ENCODE results near the gene MRTFB. TPM values are rescaled to one million over a fixed set of nuclear protein-coding genes. Genes with fewer than 3 reads are reported as not detected.

MRTFB gene
- total RNA-seq, 1 donor from 2014 or later: 37.5 TPM

DNA sequence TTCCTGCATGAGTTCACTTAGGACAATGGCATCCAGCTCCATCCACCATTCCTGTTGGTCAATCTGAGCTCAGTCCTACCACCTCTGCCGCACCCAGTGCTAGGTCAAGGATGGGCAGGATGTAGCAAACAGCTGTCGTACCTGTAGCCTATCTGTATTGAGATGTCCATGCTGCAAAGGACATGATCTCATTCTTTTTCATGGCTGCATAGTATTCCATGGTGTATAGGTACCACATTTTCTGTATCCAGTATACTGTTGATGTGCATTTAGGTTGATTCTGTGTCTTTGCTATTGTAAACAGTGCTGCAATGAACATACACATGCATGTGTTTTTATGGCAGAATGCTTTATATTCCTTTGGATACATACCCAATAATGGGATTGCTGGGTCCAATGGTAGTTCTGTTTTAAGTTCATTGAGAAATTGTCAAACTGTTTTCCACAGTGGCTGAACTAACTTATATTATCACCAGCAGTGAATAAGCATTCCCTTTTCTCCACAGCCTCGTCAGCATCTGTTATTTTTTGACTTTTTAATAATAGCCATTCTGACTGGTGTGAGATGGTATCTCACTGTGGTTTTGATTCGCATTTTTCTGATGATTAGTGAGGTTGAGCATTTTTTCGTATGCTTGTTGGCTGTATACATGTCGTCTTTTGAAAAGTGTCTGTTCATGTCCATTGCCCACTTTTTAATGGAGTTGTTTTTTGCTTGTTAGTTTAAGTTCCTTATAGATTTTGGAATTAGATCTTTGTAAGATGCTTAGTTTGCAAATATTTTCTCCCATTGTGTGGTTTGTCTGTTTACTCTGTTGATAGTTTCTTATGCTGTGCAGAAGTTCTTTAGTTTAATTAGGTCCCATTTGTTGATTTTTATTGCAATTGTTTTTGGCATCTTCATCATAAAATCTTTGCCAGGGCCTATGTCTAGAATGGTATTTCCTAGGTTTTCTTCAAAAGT is 7.2 kb upstream of the MRTFB start:
- FAIRE-seq (no peak), DNase-seq (ENCODE audit: low spot score in 2 of 2) (no peak)

DNA sequence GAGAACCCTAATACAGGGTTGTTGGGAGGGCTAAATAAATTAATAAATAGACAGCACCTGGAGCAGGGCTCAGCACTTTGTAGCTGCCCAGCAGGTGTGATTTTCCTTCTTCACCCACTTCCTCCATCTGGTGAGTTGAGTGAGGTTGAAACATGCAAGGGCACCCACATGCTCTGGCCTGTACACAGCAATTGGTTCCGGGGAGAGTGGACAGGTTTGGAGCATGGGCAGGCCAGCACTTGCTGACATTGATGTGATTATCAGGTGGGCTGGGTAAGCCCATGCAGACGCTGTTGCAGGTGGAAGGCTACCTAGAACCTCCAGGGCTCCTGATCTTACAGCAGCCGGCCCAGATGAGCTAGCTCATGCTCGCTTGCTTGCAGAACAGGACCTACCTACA is 1.3 kb upstream of the MRTFB start:
- FAIRE-seq: no peak
- no peak for DNase-seq (ENCODE audit: low spot score in 2 of 2)

DNA sequence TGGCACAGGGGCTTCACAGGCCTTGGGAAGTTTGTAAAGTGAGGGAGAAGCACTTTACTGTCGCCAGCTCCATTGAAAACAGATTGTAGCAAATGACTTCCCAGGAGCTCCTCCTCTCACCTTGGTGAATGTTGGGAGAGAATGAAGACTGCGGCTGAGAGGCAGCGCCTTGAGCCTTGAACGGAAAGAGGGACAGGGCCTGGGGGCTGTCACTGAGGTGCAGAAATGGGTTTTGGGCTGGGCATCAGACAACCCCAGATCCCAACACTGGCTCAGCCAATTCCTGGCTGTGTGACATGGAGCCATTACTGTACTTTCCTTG is 603 bp upstream of the MRTFB start:
- DNase-seq (ENCODE audit: low spot score in 2 of 2) (no peak), FAIRE-seq (no peak)

DNA sequence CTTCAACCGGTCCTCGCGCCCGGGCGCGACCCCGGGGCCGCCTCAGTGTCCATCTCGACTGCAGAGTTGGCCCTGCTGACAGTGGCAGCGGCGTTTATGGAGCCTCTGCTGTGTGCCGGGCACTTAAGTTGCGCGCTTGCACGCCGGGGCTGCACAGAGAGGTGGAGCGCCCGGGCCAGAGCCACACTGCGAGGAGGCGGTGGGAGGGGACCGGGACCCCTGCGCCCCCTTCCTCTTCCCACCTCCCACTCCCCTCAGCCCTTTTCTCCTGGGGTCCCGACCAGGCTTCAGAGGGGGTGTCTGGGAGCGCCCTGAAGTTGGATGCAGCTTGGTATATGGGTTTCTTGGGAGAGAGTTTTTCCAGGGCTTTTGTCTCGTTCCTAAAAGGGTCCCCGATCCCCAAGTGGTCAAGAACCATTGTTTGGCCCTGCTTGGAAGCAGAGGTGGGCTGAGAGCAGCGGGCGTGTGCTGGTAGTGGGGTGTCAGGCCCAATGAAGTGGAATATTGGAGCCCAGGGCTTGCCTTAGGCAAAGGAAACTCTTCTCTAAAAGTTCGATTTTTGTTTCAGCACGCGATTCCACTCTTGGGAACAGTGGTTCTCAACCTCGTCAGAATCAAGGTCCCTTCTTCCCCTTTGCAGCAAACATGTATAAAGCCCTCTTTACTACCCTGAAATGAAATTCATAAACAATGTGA is 605 bp downstream of the MRTFB start:
- no peak for DNase-seq (ENCODE audit: low spot score in 2 of 2)
- FAIRE-seq: no peak

DNA sequence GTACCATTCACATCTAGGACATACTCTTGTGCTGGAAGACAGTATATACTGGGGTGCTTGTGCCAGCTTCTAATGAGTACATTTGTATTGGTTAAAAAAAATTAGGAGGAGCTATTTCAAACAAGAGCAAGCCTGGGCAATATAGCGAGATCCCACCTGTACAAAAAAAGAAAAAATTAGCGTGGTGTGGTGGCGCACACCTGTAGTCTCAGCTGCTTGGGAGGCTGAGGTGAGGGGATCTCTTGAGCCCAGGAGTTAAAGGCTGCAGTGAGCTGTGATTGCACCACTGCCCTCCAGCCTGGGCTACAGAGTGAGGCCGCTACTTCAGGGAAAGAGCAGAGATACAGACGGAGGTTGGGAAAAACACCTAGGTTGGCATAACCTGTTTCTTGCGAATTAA is 1.2 kb downstream of the MRTFB start:
- FAIRE-seq (no peak), DNase-seq (ENCODE audit: low spot score in 2 of 2) (no peak)

DNA sequence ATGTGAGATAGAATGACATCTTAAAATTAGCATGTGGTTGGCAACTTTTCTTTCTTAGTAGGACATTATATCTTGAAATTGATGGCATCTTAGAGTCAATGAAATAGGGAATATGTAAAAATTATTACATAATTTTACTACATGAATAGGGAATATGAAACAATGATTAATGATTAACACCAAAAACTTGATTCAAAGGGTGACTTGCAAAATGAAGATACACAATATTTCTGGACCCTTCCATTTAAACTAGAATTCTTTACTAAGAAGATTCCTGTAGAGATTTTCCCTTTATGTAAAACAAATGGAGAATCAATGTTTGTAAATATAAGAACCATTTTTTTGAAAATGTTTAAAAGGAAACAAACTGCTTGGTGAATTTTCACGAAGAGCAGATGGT is 3.4 kb downstream of the MRTFB start:
- FAIRE-seq (no peak), DNase-seq (ENCODE audit: low spot score in 2 of 2) (no peak)

DNA sequence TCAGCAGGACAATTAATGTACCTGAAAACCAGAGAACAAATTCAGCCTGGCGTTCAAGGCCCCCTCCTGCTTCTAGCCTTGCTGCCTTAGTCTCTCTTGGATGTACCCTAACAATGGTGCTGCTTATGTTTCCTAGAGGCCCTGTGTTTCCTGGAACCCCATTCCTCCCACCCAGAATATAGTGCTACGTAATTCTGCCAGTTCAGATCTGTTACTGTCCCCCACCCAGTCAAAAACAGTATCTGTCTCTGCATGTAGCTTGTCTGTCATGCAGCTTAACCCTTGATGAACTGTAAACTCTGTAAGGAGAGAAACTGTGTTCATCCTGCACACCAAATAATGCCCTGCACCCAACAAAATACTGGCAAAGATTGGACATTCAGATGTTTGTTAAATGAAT is 6.8 kb downstream of the MRTFB start:
- FAIRE-seq: no peak
- DNase-seq (ENCODE audit: low spot score in 2 of 2): no peak

DNA sequence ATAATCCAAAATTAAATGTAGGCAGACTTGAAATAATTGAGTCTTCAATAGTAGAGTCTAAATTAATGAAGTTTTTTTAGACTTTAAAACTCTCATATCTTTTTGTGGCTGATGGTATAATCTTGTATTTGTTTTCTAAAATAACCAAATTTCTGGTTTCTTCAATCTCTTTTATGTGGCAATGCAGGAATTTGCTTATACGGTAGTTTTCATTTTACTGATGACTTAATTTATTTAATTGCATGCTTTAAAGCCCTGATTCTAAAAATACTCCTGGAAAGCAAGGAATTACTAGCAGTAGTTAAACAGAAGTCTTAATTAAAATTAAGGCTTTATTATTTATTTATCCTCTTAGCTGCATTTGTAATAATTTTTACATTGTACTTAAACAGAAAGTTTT is 15.4 kb downstream of the MRTFB start:
- FAIRE-seq (no peak), DNase-seq (ENCODE audit: low spot score in 2 of 2) (no peak)

DNA sequence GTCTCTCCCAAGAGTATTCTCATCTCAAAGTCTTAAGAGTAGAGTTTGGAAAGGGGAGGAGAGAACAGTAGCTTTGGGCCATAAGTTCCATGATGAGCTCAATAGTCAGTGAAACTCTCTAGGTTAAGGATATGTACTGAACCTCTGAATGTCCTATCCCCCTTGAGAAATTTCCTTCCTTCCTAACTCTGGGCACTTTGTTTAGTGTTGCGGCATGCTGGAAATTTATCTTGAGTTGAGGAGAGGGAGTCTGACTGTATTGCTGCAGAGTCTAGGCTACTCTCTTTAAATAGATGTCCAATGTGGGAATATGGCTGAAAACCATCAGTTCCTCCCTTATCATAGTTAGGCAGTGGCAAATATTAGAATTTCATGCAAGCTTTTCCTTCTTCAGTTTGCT is 16.1 kb downstream of the MRTFB start:
- DNase-seq (ENCODE audit: low spot score in 2 of 2) (no peak), FAIRE-seq (no peak)

DNA sequence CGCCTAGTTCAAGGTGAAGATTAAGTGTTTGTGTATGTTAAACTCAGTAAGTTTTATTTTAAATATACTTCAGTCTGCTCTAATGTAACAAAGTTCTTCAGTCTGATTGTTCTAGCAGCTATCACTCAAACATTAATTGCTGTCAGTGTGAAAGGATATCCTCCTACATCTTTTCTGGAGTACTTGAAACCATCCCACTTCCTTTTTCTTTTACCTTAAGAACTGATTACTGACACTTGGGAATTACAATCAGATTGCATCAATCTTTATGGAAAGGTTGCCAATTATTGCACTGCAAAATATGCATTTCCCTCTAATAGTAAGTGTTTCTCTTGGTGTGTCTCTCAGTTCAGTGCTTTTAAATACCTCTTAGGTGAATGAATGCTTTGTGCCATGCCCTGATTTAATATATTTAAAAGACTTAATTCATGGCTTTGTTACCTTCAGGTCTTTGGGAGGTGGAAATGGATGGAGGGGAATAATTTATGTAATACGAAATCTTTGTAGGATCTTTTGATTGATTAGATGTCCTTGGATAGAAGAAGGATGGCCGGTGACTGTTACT is 16.6 kb downstream of the MRTFB start:
- DNase-seq (ENCODE audit: low spot score in 2 of 2): no peak
- FAIRE-seq: no peak

DNA sequence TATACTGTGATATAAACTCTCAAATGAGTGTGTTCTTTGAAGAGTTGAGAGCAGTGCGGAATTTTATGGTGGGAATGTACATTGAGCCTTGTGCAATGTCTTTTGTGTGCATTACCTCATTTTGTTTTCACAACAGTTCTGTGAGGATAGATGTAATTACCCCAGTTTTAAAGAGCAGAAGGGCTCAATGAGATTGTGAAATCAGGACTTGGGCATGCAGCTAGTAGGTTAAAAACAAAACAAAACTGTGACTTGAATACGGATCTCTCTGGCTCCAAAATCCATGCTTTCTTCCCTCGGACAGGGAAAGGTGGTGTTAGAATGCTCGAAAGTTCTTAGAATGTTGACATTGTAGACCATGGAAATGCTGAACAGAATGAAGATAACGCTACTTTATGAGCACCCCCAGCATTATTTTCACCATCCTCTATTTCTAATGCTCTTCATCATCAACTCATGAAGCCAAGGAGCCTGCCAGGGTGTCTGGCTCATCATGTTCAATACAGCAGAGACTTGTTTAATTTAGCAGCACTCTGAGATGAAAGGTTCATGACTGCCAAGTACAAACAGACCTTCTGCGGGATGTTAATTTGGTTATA is 17.1 kb downstream of the MRTFB start:
- DNase-seq (ENCODE audit: low spot score in 2 of 2) (no peak), FAIRE-seq (no peak)

DNA sequence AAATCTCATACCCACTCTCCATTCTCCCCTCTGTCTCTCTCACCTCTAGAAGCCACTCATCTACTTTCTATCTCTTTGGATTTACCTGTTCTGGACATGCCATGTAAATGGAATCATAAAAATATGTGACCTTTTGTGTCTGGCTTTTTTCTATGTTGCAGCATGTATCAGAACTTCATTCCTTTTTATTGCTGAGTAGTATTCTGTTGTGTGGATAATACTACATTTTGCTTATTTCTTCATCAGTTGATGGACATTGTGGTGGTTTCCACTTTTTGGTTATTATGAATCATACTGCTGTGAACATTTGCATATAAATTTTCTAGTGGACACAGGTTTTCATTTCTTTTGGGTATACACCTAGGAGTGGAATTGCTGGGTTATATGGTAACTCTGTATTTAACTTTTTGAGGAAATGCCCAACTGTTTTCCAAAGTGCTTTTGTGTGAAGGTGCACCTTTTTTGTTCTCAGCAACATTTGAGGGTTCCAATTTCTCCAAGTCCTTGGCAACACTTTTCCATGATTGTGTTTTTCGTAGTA is 18.2 kb downstream of the MRTFB start:
- DNase-seq (ENCODE audit: low spot score in 2 of 2) (no peak), FAIRE-seq (no peak)

DNA sequence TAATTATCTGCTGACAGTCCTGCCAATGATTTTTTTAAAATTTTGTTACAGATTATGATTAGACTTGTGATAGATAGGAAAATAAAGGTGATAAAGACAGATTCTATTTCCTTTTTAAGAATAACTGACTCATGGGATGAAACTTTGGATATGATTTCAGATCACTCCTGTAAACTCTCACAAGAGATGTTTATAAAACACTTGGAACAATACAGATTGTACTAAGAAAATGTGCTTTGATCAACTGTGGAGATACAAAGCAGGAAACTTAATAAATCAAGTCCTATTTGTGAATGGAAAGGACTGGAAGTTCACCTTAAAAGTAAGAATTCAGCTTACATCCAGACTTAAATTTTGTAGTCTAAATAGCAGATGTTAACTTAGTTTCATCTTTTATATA is 21.4 kb downstream of the MRTFB start:
- DNase-seq (ENCODE audit: low spot score in 2 of 2) (no peak), FAIRE-seq (no peak)

DNA sequence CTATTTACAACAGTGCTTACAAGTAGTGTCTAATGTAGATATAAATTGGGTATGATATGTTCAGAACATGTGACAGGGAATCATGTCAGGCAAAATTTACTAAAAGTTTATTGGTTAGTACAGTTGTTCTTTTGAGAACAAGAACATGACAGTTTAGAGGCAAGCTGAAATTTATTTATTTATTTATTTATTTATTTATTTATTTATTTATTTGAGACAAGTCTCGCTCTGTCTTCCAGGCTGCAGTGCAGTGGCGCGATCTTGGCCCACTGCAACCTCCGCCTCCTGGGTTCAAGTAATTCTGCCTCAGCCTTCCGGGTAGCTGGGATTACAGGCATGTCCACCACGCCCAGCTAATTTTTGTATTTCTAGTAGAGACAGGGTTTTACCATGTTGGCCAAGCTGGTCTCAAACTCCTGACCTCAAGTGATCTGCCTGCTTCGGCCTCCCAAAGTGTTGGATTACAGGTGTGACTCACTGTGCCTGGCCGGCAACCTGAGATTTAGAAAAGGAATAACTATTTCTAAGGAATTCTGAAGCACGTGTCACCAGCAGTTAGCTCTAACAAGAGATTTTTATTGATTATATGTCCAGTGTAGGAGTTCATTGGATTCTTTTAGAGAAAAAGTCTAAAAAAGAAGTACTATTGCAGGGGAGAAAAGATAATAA is 24.9 kb downstream of the MRTFB start:
- FAIRE-seq (no peak), DNase-seq (ENCODE audit: low spot score in 2 of 2) (no peak)

DNA sequence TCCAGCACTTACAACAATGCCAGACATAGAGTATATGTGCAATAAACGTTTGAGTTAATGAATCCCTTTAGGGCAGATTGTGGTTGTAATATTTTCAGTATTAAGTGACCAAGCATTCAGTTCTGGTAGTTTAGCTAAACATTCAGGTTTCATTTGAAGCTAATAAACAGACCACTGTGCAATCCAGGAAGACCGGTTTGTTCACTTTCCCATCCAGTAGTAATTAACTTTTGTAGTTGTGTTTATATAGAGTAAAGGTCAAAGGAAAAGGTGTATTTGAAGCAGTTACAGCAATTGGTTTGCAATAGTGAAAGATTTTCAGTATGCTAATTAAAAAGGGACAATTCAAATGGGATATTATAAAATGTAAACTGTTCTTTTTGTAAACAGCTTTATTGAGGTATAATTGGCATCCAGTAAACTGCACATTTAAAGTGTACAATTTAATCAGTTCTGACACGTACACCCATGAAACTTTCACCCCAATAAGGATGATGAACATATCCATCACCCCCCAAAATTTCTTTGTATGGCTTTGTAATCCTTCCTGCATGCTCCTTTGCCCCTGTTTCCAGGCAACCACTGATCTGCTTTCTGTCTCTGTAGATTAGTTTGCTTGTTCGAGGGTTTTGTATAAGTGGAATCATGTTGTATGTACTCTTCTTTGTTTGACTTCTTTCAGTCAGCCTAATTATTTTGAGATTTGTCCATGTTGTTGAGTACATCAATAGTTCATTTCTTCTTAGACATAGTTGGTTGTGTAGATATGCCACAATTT is 26.3 kb downstream of the MRTFB start:
- FAIRE-seq (no peak), DNase-seq (ENCODE audit: low spot score in 2 of 2) (no peak)

DNA sequence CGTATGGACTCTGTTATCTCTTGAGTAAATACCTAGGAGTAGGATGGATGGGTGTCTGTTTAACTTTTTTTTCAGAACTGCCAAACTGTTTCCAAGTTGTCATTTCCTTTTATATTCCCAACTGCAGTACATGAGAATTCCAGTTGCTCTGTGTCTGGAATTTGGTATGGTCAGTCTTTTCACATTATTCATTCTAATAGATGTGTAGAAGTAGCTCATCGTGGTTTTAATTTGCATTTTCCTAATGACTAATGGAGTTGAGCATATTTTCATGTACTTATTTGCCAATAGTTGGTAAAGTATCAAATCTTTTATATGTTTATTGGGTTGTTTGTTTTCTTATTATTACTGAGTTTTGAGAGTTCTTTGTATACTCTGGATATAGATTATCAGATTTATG is 27.0 kb downstream of the MRTFB start:
- FAIRE-seq: no peak
- no peak for DNase-seq (ENCODE audit: low spot score in 2 of 2)

DNA sequence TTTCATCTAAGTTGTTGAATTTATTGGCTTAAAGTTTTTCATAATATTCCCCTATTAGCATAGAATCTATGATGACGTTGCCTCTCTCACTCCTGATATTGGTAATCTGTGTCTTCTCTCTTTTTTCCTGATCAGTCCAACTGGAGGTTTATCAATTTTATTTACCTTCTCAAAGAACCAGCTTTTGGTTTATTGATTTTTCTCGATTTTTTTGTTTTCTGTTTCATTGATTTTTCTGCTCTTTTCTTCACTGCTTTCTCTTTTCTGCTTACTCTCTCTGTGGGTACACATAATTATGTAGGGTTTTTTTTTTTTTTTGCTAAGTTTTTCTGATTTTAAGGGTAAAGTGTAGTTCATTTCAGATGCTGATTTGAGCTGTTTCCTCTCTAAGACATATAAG is 29.7 kb downstream of the MRTFB start:
- DNase-seq (ENCODE audit: low spot score in 2 of 2) (no peak), FAIRE-seq (no peak)

DNA sequence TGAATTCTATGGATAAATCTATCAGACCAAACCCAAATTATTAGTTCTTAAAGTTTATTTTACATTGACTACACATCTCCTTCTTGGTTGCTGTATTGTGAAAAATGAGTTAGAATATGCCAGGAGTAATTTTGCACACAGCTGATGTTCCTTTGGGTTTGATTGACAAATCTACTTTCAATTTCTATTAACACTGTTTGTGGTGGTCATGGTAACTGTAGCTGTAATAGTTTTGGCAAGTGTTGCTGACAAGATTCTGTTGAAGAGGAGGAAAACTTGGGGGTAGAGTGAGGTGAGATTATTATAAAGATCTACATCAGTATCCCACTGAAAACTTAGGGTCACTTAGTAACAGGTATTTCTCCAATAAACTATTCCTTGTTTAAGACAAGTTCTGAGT is 30.3 kb downstream of the MRTFB start:
- FAIRE-seq (no peak), DNase-seq (ENCODE audit: low spot score in 2 of 2) (no peak)

DNA sequence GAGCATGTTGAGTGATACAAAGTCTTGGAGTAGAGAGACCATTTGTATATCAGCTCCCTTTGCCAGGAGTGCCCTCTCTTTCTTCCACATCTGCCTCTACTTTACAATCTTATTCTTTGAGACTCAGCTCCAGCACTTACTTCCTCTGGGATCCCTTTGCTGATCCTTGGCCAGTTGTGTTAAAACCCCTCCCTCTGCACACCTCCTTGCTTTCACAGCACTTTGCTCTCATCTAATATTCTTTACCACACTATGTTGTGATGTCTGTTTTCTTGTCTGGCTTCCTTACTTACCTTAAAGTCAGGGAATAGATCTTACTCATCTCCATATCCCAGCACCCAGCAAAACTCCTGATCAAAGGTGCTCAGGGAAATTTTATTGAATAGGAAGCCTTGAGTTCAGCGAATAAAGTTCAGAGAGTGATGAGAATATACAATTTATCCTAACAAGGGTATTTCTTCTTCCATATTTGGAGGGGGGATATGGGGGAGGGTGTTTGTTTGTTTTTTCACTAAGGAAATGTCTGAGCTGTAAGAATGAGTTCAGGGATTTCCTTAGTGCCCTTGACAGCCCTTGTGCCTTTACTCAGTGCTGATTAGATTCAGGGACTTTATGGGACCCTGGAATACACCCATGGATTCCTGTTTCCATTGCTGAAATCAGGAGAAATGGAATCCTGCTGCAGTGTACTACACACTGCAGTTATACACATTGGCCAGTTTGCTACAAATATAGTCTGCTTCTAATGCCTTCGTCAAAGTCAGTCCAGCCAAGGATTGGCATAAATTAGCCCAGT is 32.0 kb downstream of the MRTFB start:
- no peak for FAIRE-seq
- DNase-seq (ENCODE audit: low spot score in 2 of 2): no peak
